Measurements from ENCODE around the gene F13A1.

F13A1 gene

GRCh38 chr6:6319952-6320811 is at the start of gene F13A1:
TSS of gene F13A1 (minus strand) at chr6:6320662. CDS start at chr6:6318664, 1,998 bp downstream.
- no peak within 1 kb of the TSS for H3K27ac ChIP-seq
- TF ChIP-seq CTCF (conservative IDR thresholded peaks at IDR 0.05; ENCODE audit: low read depth), result no peak
- ChIA-PET CTCF (interaction anchor here (0.6 kb wide), 1 partner anchor 1164 kb away, joined by 3 read pairs; no protein-coding TSS in a partner anchor), POLR2A (ENCODE audit: low non-redundant PET) (no interaction called here)
- DNase-seq (ENCODE audit: low spot score), result no peak

GRCh38 chr6:6368684-6369052 is 48.2 kb upstream of the F13A1 start:
- POLR2A ChIA-PET (ENCODE audit: low non-redundant PET), result no interaction called here
- CTCF ChIA-PET, result no interaction called here
- DNase-seq (ENCODE audit: low spot score), result no peak
- no peak overlapping the region for H3K27ac ChIP-seq
- no peak for TF ChIP-seq CTCF (conservative IDR thresholded peaks at IDR 0.05; ENCODE audit: low read depth)

GRCh38 chr6:6368040-6368683 is 47.7 kb upstream of the F13A1 start:
- TF ChIP-seq CTCF (conservative IDR thresholded peaks at IDR 0.05; ENCODE audit: low read depth), result no peak
- ChIA-PET CTCF (interaction anchor here (0.8 kb wide), 1 partner anchor 1148 kb away, joined by 3 read pairs; no protein-coding TSS in a partner anchor), POLR2A (ENCODE audit: low non-redundant PET) (no interaction called here)
- no peak overlapping the region for H3K27ac ChIP-seq
- DNase-seq (ENCODE audit: low spot score), result no peak

- no peak overlapping the region for H3K27ac ChIP-seq
- CTCF ChIA-PET, result no interaction called here
- no peak for DNase-seq (ENCODE audit: low spot score)
- no peak for TF ChIP-seq CTCF (conservative IDR thresholded peaks at IDR 0.05; ENCODE audit: low read depth)
- POLR2A ChIA-PET (ENCODE audit: low non-redundant PET), result no interaction called here
Measured at GRCh38 chr6:6366803-6367202, 46.3 kb upstream of the F13A1 start.

- POLR2A ChIA-PET (ENCODE audit: low non-redundant PET), result no interaction called here
- no peak overlapping the region for H3K27ac ChIP-seq
Measured at GRCh38 chr6:6365242-6365641, 44.8 kb upstream of the F13A1 start.

More at GRCh38 chr6:6365242-6365641, 44.8 kb upstream of the F13A1 start:
- CTCF ChIA-PET, result no interaction called here
- TF ChIP-seq CTCF (conservative IDR thresholded peaks at IDR 0.05; ENCODE audit: low read depth), result no peak
- DNase-seq (ENCODE audit: low spot score), result no peak
